ENCODE data around the gene PLCL2.

Gene PLCL2

DNA sequence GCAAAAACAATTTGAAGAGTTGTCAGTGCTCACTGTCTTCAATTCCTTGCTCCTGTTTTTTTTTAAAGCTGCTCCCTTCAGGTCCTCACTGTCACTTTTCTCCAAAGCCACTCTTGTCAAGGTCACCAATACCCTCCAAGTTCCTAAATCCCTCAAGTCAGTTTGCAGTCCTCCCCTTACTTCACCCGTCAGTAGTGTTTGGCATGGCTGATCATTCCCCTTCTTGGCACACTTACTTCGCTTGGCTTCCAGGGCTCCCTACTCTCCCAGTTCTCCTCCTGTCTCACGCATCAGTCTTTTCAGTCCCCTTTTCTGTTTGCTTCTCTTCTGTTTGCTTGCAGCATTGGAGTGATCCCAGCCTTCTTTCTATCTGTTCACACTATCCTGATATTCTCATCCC is 25.5 kb downstream of the PLCL2 start:
- H3K9ac ChIP-seq (ENCODE audit: low read length): no peak overlapping the region
- H3K9me2 ChIP-seq (replicated peaks; ENCODE audit: insufficient read depth, low read length): no peaks in the 10 kb centered on the region
- no peaks in the 10 kb centered on the region for H4K20me1 ChIP-seq (ENCODE audit: low read depth, low read length)
- TF ChIP-seq EZH2phosphoT487 (conservative IDR thresholded peaks at IDR 0.05; ENCODE audit: low read length): no peak
- peaks cover 6% of the 10 kb centered on the region; the same call in 1 of the 2 replicates for H3F3A ChIP-seq (ENCODE audit: insufficient read depth)
- no peaks in the 10 kb centered on the region for H3K9me3 ChIP-seq (ENCODE audit: insufficient read depth, low read length)
- H3K4me3 ChIP-seq (ENCODE audit: insufficient read depth, low read length, poor library complexity, severe bottlenecking): no peak overlapping the region
- H3K36me3 ChIP-seq (ENCODE audit: low read length): no peaks in the 10 kb centered on the region
- H3K27me3 ChIP-seq (ENCODE audit: low read length): no peaks in the 10 kb centered on the region
- H3K4me2 ChIP-seq (ENCODE audit: low read depth, low read length, poor library complexity, severe bottlenecking): no peak overlapping the region
- no peaks in the 10 kb centered on the region for H3K79me2 ChIP-seq (ENCODE audit: insufficient read depth, low read length)
- H3K27ac ChIP-seq (ENCODE audit: low read depth, low read length): no peak overlapping the region
- H2AFZ ChIP-seq (ENCODE audit: low read depth, low read length, severe bottlenecking): no peak overlapping the region

DNA sequence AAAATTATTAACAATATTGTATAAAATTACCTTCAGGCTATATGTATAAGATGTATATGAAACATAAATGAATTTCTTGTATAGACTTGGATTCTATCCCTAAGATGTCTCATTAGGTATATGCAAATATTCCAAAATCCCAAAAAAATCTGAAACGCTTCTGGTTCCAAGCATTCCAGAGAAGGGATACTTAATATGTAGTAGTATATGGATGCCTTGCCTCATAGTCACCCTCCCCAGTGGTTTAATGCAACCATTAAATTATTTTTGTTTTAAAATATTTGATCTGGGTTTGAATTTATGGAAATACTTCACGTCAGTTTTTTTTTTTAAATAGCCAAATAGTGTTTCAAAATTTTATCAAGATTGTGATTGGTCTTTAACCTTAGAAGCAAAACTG is 27.2 kb downstream of the PLCL2 start:
- Histone ChIP-seq H4K20me1 (ENCODE audit: low read depth, low read length) (no peaks in the 10 kb centered on the region), H3K9ac (ENCODE audit: low read length) (no peak overlapping the region), H3K27ac (ENCODE audit: low read depth, low read length) (peak overlapping the region; percentile 49), H3K4me2 (ENCODE audit: low read depth, low read length, poor library complexity, severe bottlenecking) (peak overlapping the region; percentile 32), H3K4me3 (ENCODE audit: insufficient read depth, low read length, poor library complexity, severe bottlenecking) (no peak overlapping the region), H3F3A (ENCODE audit: insufficient read depth) (peaks cover 6% of the 10 kb centered on the region; the same call in 1 of the 2 replicates), H3K79me2 (ENCODE audit: insufficient read depth, low read length) (no peaks in the 10 kb centered on the region), H3K36me3 (ENCODE audit: low read length) (no peaks in the 10 kb centered on the region), H3K27me3 (ENCODE audit: low read length) (no peaks in the 10 kb centered on the region), H3K9me3 (ENCODE audit: insufficient read depth, low read length) (no peaks in the 10 kb centered on the region), H2AFZ (ENCODE audit: low read depth, low read length, severe bottlenecking) (no peak overlapping the region), H3K9me2 (replicated peaks; ENCODE audit: insufficient read depth, low read length) (no peaks in the 10 kb centered on the region)
- TF ChIP-seq EZH2phosphoT487 (conservative IDR thresholded peaks at IDR 0.05; ENCODE audit: low read length): no peak

DNA sequence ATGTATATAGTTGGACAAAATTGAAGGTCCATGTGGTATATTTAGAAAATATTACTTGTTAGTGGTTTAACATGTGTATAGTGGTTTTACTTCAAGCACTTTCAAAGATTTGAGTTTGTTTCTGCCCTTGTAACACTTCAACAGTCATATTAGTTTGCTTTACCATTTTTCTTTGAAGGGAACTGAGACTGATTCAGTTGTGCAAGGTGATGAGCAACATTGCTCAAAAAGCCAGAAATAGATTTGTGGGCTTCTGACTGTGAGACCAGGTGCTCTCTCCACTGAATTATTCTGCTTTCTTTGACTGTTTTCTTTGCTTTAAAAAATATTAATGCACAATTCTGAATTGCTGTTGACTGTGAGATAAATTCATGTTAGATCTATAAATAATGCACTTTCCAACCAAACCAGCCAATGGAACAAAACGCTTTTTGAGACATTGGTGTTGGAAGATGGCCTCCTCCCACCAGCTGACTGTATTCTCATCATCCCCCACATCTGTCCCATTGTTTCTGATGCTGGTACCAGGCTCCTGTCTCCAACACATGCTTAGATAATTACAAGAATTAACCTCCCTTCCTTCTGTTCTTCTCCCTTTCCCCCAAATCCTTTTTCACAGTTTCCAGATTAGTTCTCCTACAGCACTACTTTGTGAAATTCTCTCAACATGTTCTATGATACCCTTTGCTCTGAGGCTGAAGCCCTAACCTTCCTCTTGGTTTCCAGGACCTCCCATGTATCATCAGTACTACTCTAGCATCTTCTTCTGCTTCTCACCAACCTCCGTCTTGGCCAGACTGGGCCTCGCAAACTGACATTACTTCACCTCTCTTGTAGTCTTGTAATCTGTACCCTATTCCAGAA is 27.9 kb downstream of the PLCL2 start:
- Histone ChIP-seq H3K9me3 (ENCODE audit: insufficient read depth, low read length) (no peaks in the 10 kb centered on the region), H3K27me3 (ENCODE audit: low read length) (no peaks in the 10 kb centered on the region), H3K27ac (ENCODE audit: low read depth, low read length) (peak overlapping the region; percentile 49), H3K9me2 (replicated peaks; ENCODE audit: insufficient read depth, low read length) (no peaks in the 10 kb centered on the region), H3K9ac (ENCODE audit: low read length) (no peak overlapping the region), H4K20me1 (ENCODE audit: low read depth, low read length) (no peaks in the 10 kb centered on the region), H2AFZ (ENCODE audit: low read depth, low read length, severe bottlenecking) (no peak overlapping the region), H3K4me3 (ENCODE audit: insufficient read depth, low read length, poor library complexity, severe bottlenecking) (no peak overlapping the region), H3K79me2 (ENCODE audit: insufficient read depth, low read length) (no peaks in the 10 kb centered on the region), H3K4me2 (ENCODE audit: low read depth, low read length, poor library complexity, severe bottlenecking) (peak overlapping the region; percentile 32), H3F3A (ENCODE audit: insufficient read depth) (peaks cover 6% of the 10 kb centered on the region; the same call in 1 of the 2 replicates), H3K36me3 (ENCODE audit: low read length) (no peaks in the 10 kb centered on the region)
- no peak for TF ChIP-seq EZH2phosphoT487 (conservative IDR thresholded peaks at IDR 0.05; ENCODE audit: low read length)
- TF ChIP-seq, protein P1, sequence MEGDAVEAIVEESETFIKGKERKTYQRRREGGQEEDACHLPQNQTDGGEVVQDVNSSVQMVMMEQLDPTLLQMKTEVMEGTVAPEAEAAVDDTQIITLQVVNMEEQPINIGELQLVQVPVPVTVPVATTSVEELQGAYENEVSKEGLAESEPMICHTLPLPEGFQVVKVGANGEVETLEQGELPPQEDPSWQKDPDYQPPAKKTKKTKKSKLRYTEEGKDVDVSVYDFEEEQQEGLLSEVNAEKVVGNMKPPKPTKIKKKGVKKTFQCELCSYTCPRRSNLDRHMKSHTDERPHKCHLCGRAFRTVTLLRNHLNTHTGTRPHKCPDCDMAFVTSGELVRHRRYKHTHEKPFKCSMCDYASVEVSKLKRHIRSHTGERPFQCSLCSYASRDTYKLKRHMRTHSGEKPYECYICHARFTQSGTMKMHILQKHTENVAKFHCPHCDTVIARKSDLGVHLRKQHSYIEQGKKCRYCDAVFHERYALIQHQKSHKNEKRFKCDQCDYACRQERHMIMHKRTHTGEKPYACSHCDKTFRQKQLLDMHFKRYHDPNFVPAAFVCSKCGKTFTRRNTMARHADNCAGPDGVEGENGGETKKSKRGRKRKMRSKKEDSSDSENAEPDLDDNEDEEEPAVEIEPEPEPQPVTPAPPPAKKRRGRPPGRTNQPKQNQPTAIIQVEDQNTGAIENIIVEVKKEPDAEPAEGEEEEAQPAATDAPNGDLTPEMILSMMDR (IDR thresholded peaks at IDR 0.05; ENCODE audit: insufficient read depth, low read length, poor library complexity, severe bottlenecking): no peak

DNA sequence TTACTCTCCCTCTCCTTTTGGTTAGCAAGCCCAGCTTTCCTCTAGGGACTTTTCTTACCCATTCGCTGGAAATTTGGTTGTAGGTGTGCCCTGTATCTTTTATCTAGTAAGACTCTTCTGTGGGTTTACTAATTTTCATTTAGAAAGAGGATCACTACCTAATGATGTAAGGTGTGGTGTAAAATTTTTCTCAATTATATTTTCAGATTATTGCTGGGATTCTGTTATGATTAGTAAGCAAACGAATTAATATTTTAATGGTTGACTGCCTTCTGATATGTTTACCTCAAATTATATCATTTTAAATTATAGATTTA is 28.5 kb downstream of the PLCL2 start:
- H3K27me3 ChIP-seq (ENCODE audit: low read length): no peaks in the 10 kb centered on the region
- H3K36me3 ChIP-seq (ENCODE audit: low read length): no peaks in the 10 kb centered on the region
- peaks cover 6% of the 10 kb centered on the region; the same call in 1 of the 2 replicates for H3F3A ChIP-seq (ENCODE audit: insufficient read depth)
- no peaks in the 10 kb centered on the region for H3K9me3 ChIP-seq (ENCODE audit: insufficient read depth, low read length)
- no peak overlapping the region for H3K9ac ChIP-seq (ENCODE audit: low read length)
- TF ChIP-seq, protein P1 (IDR thresholded peaks at IDR 0.05; ENCODE audit: insufficient read depth, low read length, poor library complexity, severe bottlenecking): no peak
- no peak for TF ChIP-seq EZH2phosphoT487 (conservative IDR thresholded peaks at IDR 0.05; ENCODE audit: low read length)
- no peaks in the 10 kb centered on the region for H3K79me2 ChIP-seq (ENCODE audit: insufficient read depth, low read length)
- H3K4me3 ChIP-seq (ENCODE audit: insufficient read depth, low read length, poor library complexity, severe bottlenecking): no peak overlapping the region
- no peak overlapping the region for H3K4me2 ChIP-seq (ENCODE audit: low read depth, low read length, poor library complexity, severe bottlenecking)
- H4K20me1 ChIP-seq (ENCODE audit: low read depth, low read length): no peaks in the 10 kb centered on the region
- no peaks in the 10 kb centered on the region for H3K9me2 ChIP-seq (replicated peaks; ENCODE audit: insufficient read depth, low read length)
- no peak overlapping the region for H2AFZ ChIP-seq (ENCODE audit: low read depth, low read length, severe bottlenecking)
- no peak overlapping the region for H3K27ac ChIP-seq (ENCODE audit: low read depth, low read length)

Data from SU-DHL-6 (cell line).